RWPE2 (cell line): ENCODE data around the gene ST7.

Source experiments
- ATAC-seq: fragments of 200-7000 bp; cut with Tn5 transposase; 3 replicates; pipeline ENCODE4 v1.9.1; 2021; ENCODE audit warnings: low read depth
- DNase-seq: peaks from one replicate; pipeline ENCODE4 v3.0.0-alpha.2; 2020; ENCODE audit warnings: low spot score
- H3K27ac ChIP-seq: fragments of 450-650 bp; 2 replicates; pipeline ENCODE4 v1.5.1; 2017; ENCODE audit warnings: mild to moderate bottlenecking; ENCODE audit not compliant: poor library complexity, severe bottlenecking
- H3K27me3 ChIP-seq: fragments of 250-450 bp; sonication (Bioruptor Pico); 2 replicates; pipeline ENCODE4 v1.5.1; 2021; ENCODE audit warnings: mild to moderate bottlenecking, moderate library complexity; ENCODE audit not compliant: insufficient read depth, poor library complexity, severe bottlenecking
- H3K36me3 ChIP-seq: fragments of 250-450 bp; sonication (Bioruptor Pico); 2 replicates; pipeline ENCODE4 v1.5.1; 2020; ENCODE audit warnings: low read depth, mild to moderate bottlenecking, moderate library complexity
- H3K4me1 ChIP-seq: fragments of 250-450 bp; sonication (Bioruptor Pico); 2 replicates; pipeline ENCODE4 v1.5.1; 2021; ENCODE audit warnings: mild to moderate bottlenecking, moderate library complexity; ENCODE audit not compliant: insufficient read depth, poor library complexity, severe bottlenecking
- H3K4me3 ChIP-seq: fragments of 250-450 bp; sonication (Bioruptor Pico); 2 replicates; pipeline ENCODE4 v1.5.1; 2021; ENCODE audit warnings: mild to moderate bottlenecking, moderate library complexity; ENCODE audit not compliant: severe bottlenecking
- H3K9me3 ChIP-seq: fragments of 250-450 bp; sonication (Bioruptor Pico); 2 replicates; pipeline ENCODE4 v1.5.1; 2021; ENCODE audit warnings: mild to moderate bottlenecking, moderate library complexity; ENCODE audit not compliant: severe bottlenecking
- TF ChIP-seq, protein P1 (sequence below): fragments of 450-650 bp; IDR thresholded peaks from one replicate; pipeline ENCODE4 v1.5.1; 2017; ENCODE audit warnings: mild to moderate bottlenecking, moderate library complexity; ENCODE audit not compliant: poor library complexity, severe bottlenecking

Gene ST7

DNA sequence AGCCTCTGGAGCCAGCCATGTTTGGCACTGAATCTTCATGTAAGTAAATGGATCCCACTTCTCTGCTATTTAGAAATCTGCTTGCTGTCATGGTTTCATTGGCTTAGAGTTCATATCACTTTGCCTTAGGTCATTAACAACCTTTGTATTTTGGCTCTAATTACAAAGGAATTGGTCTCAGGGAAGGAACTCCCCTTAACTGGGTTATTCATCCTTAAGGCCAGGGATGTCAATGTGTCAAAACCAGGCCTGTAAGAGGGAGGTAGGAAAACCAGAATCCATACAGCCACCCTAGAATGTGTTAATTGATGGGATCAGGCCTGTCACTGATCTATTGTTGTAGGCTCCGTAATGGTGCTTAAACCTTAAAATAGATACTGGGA lies 67.3 kb downstream of the ST7 start:
- ATAC-seq (no peak), DNase-seq (no peak)
- TF ChIP-seq, protein P1, sequence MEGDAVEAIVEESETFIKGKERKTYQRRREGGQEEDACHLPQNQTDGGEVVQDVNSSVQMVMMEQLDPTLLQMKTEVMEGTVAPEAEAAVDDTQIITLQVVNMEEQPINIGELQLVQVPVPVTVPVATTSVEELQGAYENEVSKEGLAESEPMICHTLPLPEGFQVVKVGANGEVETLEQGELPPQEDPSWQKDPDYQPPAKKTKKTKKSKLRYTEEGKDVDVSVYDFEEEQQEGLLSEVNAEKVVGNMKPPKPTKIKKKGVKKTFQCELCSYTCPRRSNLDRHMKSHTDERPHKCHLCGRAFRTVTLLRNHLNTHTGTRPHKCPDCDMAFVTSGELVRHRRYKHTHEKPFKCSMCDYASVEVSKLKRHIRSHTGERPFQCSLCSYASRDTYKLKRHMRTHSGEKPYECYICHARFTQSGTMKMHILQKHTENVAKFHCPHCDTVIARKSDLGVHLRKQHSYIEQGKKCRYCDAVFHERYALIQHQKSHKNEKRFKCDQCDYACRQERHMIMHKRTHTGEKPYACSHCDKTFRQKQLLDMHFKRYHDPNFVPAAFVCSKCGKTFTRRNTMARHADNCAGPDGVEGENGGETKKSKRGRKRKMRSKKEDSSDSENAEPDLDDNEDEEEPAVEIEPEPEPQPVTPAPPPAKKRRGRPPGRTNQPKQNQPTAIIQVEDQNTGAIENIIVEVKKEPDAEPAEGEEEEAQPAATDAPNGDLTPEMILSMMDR, result no peak
- Histone ChIP-seq H3K27me3 (no peaks in the 10 kb centered on the region), H3K4me3 (no peak overlapping the region), H3K9me3 (no peaks in the 10 kb centered on the region), H3K36me3 (no peaks in the 10 kb centered on the region), H3K4me1 (peaks cover 13% of the 10 kb centered on the region), H3K27ac (no peak overlapping the region)

DNA sequence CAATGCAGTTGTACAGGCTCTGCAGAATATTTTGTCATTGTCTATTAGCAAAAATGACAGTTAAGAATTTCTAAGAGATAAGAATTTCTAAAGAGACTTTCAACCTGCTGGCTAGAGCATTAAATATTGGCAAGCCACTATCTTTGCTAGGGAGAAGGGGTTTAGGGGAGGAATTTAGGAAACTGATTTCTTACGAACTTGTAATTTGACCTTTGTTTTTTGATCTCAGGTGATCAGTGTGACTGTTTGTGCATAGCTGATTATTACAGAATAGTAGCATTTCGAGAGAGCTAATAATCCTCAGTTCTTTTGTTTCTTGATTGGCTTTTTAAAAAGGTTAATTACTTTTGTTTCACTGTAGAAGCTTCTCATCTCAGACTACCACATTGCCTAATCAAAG lies 68.1 kb downstream of the ST7 start:
- Histone ChIP-seq H3K9me3 (no peaks in the 10 kb centered on the region), H3K4me3 (no peak overlapping the region), H3K27me3 (no peaks in the 10 kb centered on the region), H3K4me1 (peaks cover 13% of the 10 kb centered on the region), H3K27ac (no peak overlapping the region), H3K36me3 (no peaks in the 10 kb centered on the region)
- ATAC-seq, result no peak
- TF ChIP-seq, protein P1, result no peak
- DNase-seq, result no peak

DNA sequence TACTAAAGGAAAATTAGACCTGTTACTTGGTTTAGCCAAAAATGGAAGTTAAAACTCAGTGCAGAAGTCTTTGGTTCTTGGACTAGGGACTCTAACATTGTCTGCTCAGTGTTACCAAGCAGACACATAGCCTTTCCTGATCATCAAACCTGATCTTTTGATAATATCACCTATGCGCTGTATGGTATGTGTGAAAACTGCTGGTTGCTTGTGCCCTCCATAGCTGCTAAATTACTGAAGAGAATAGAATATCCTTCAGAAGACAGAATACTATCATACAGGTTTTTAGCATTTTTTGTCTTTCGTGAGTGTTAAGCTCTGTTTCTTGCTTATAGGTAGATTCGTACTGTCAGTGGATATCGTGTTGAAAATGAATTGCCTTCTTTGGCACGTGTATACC lies 68.7 kb downstream of the ST7 start:
- ATAC-seq (no peak), DNase-seq (no peak)
- TF ChIP-seq, protein P1, result no peak
- no peak overlapping the region for H3K27ac ChIP-seq
- no peaks in the 10 kb centered on the region for H3K36me3 ChIP-seq
- peaks cover 13% of the 10 kb centered on the region for H3K4me1 ChIP-seq
- H3K4me3 ChIP-seq, result no peak overlapping the region
- no peaks in the 10 kb centered on the region for H3K9me3 ChIP-seq
- no peaks in the 10 kb centered on the region for H3K27me3 ChIP-seq

DNA sequence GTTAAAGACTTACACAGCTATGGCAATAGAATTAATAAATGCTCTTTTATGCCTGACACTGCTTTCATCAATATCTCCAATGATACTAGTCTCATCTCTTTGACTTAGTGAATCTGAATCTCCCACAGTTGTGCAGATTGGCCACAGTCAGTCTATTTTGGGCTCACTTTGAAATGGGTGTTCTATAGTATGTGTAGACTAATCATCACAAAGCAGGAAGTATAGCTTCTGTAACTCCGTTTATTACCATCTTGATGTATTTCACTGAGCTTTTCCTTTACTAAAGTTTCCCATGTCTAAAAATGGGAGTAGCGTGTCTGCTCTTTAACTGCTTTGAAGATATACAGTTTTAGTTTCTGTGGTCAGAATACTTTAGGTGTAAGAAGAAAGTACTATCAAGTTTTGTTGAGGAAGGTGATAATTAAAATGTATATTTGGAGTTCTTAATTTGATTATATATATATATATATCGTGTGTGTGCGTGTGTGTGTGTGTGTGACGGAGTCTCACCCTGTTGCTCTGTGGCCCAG lies 70.1 kb downstream of the ST7 start:
- Histone ChIP-seq H3K36me3 (no peaks in the 10 kb centered on the region), H3K4me3 (no peak overlapping the region), H3K9me3 (no peaks in the 10 kb centered on the region), H3K4me1 (peaks cover 13% of the 10 kb centered on the region), H3K27me3 (no peaks in the 10 kb centered on the region), H3K27ac (no peak overlapping the region)
- TF ChIP-seq, protein P1, result no peak
- no peak for DNase-seq
- ATAC-seq, result no peak

DNA sequence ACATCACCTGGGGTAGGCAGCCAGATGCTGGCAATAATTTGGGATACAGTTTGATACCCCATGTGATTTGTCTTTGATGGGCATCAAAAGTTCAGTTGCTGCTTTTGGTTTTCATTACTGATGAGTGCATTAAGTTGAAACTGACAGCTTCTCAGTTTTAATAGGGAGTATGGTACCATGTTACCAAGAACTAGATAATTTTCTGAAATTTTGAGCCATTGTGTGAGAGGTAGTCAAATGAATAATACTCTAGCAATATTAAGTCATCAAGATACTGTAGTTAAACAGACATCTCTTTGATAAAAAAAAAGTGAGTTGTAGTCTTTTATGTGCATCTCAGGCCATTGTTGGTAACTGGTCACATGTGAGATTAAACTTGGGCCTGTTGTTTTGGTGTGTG lies 71.5 kb downstream of the ST7 start:
- TF ChIP-seq, protein P1, result no peak
- Histone ChIP-seq H3K4me3 (no peak overlapping the region), H3K4me1 (peaks cover 1% of the 10 kb centered on the region), H3K27me3 (no peaks in the 10 kb centered on the region), H3K27ac (no peak overlapping the region), H3K36me3 (no peaks in the 10 kb centered on the region), H3K9me3 (no peaks in the 10 kb centered on the region)
- DNase-seq (no peak), ATAC-seq (no peak)
